ENCODE measurements around the gene PTPRM. TPM values are rescaled to one million over a fixed set of nuclear protein-coding genes. Genes with fewer than 3 reads are reported as not detected.

PTPRM gene
- total RNA-seq, 1 experiment from 2014 or later = 11.1 TPM

DNA sequence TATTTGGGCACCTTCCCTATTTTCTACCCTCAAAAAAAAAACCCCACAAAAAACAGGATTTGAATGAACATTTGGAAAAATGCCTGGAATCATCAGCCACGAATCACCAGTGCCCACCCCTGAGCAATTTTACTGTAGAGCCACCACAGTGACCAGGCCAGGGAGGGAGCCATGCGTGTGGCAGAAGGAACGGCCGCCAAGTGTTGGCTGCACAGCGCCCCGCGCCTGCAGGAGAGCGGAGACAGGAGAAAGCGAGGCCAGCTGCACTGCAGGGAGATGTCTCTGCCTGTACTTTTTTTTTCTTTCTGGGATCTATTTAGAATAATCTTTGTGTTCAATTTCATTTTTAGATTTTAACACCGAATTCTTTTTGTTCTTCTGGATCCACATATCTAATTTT, 772.8 kb downstream of the PTPRM start (continued):
- TF ChIP-seq, protein P1, sequence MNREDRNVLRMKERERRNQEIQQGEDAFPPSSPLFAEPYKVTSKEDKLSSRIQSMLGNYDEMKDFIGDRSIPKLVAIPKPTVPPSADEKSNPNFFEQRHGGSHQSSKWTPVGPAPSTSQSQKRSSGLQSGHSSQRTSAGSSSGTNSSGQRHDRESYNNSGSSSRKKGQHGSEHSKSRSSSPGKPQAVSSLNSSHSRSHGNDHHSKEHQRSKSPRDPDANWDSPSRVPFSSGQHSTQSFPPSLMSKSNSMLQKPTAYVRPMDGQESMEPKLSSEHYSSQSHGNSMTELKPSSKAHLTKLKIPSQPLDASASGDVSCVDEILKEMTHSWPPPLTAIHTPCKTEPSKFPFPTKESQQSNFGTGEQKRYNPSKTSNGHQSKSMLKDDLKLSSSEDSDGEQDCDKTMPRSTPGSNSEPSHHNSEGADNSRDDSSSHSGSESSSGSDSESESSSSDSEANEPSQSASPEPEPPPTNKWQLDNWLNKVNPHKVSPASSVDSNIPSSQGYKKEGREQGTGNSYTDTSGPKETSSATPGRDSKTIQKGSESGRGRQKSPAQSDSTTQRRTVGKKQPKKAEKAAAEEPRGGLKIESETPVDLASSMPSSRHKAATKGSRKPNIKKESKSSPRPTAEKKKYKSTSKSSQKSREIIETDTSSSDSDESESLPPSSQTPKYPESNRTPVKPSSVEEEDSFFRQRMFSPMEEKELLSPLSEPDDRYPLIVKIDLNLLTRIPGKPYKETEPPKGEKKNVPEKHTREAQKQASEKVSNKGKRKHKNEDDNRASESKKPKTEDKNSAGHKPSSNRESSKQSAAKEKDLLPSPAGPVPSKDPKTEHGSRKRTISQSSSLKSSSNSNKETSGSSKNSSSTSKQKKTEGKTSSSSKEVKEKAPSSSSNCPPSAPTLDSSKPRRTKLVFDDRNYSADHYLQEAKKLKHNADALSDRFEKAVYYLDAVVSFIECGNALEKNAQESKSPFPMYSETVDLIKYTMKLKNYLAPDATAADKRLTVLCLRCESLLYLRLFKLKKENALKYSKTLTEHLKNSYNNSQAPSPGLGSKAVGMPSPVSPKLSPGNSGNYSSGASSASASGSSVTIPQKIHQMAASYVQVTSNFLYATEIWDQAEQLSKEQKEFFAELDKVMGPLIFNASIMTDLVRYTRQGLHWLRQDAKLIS (CRISPR knock-in tag; IDR thresholded peaks at IDR 0.05; ENCODE audit: borderline replicate concordance) = no peak
- TF ChIP-seq IRF1 (CRISPR knock-in tag; IDR thresholded peaks at IDR 0.05) = no peak
- TF ChIP-seq USF1 (CRISPR knock-in tag; IDR thresholded peaks at IDR 0.05) = no peak
- TF ChIP-seq ARID4B (CRISPR knock-in tag; IDR thresholded peaks at IDR 0.05; ENCODE audit: borderline replicate concordance) = no peak
- TF ChIP-seq ZNF423 (CRISPR knock-in tag; IDR thresholded peaks at IDR 0.05) = no peak
- no peak for TF ChIP-seq ELF4 (CRISPR knock-in tag; IDR thresholded peaks at IDR 0.05; ENCODE audit: low read depth)
- TF ChIP-seq, protein P2, sequence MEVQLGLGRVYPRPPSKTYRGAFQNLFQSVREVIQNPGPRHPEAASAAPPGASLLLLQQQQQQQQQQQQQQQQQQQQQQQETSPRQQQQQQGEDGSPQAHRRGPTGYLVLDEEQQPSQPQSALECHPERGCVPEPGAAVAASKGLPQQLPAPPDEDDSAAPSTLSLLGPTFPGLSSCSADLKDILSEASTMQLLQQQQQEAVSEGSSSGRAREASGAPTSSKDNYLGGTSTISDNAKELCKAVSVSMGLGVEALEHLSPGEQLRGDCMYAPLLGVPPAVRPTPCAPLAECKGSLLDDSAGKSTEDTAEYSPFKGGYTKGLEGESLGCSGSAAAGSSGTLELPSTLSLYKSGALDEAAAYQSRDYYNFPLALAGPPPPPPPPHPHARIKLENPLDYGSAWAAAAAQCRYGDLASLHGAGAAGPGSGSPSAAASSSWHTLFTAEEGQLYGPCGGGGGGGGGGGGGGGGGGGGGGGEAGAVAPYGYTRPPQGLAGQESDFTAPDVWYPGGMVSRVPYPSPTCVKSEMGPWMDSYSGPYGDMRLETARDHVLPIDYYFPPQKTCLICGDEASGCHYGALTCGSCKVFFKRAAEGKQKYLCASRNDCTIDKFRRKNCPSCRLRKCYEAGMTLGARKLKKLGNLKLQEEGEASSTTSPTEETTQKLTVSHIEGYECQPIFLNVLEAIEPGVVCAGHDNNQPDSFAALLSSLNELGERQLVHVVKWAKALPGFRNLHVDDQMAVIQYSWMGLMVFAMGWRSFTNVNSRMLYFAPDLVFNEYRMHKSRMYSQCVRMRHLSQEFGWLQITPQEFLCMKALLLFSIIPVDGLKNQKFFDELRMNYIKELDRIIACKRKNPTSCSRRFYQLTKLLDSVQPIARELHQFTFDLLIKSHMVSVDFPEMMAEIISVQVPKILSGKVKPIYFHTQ (CRISPR knock-in tag; IDR thresholded peaks at IDR 0.05) = no peak
- no peak for TF ChIP-seq CBFB (CRISPR knock-in tag; IDR thresholded peaks at IDR 0.05; ENCODE audit: low read depth)
- TF ChIP-seq TEAD1 (CRISPR knock-in tag; IDR thresholded peaks at IDR 0.05) = no peak
- TF ChIP-seq, protein P3, sequence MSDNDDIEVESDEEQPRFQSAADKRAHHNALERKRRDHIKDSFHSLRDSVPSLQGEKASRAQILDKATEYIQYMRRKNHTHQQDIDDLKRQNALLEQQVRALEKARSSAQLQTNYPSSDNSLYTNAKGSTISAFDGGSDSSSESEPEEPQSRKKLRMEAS (CRISPR knock-in tag; IDR thresholded peaks at IDR 0.05) = no peak
- no peak for TF ChIP-seq TCF7 (CRISPR knock-in tag; IDR thresholded peaks at IDR 0.05; ENCODE audit: low read depth)
- no peak for TF ChIP-seq PRRX2 (CRISPR knock-in tag; IDR thresholded peaks at IDR 0.05)
- TF ChIP-seq ZNF121 (CRISPR knock-in tag; IDR thresholded peaks at IDR 0.05) = no peak
- TF ChIP-seq ZNF425 (CRISPR knock-in tag; conservative IDR thresholded peaks at IDR 0.05) = no peak
- TF ChIP-seq TEAD4 (CRISPR knock-in tag; IDR thresholded peaks at IDR 0.05) = no peak
- TF ChIP-seq PREB (CRISPR knock-in tag; IDR thresholded peaks at IDR 0.05; ENCODE audit: borderline replicate concordance) = no peak
